Endothelial cell of umbilical vein (primary cell): Measurements from ENCODE around the gene RPL13.

Source experiments
- CTCF ChIP-seq, 2 donors: IDR thresholded peaks; 1 replicate in 1 of 2; 2 replicates in 1 of 2; pipeline ENCODE4 v1.5.1; 2011; ENCODE audit warnings: low read length in 2 of 2, mild to moderate bottlenecking in 2 of 2, moderate library complexity in 2 of 2, control low read depth in 1 of 2, inconsistent platforms in 1 of 2, low read depth in 1 of 2; ENCODE audit not compliant: insufficient read depth in 1 of 2; ENCODE audit errors: extremely low read depth in 1 of 2
- EZH2 ChIP-seq: IDR thresholded peaks from 2 replicates; pipeline ENCODE4 v1.6.1; 2012; ENCODE audit warnings: borderline replicate concordance, low read depth, mild to moderate bottlenecking, moderate library complexity, low read length, inconsistent platforms; ENCODE audit not compliant: severe bottlenecking
- FOS ChIP-seq: IDR thresholded peaks from 2 replicates; pipeline ENCODE4 v1.6.1; 2011; ENCODE audit warnings: mild to moderate bottlenecking, low read length, moderate library complexity, borderline replicate concordance; ENCODE audit not compliant: insufficient read depth
- GATA2 ChIP-seq: IDR thresholded peaks from 2 replicates; pipeline ENCODE4 v1.7.0; 2011; ENCODE audit warnings: low read depth, mild to moderate bottlenecking, moderate library complexity, mixed read lengths, low read length; ENCODE audit not compliant: insufficient read length, insufficient read depth
- JUN ChIP-seq: IDR thresholded peaks from 2 replicates; pipeline ENCODE4 v1.6.1; 2011; ENCODE audit warnings: borderline replicate concordance, low read depth; ENCODE audit not compliant: insufficient read length, insufficient read depth
- MAX ChIP-seq: IDR thresholded peaks from 2 replicates; pipeline ENCODE4 v1.6.1; 2011; ENCODE audit not compliant: insufficient read depth, insufficient read length
- MYC ChIP-seq: IDR thresholded peaks from one replicate; pipeline ENCODE4 v1.6.1; 2011; ENCODE audit warnings: mild to moderate bottlenecking, low read depth, low read length
- POLR2A ChIP-seq: IDR thresholded peaks from 2 replicates; pipeline ENCODE4 v1.6.1; 2012; ENCODE audit warnings: low read depth, mild to moderate bottlenecking, control low read depth, low read length
- POLR2AphosphoS5 ChIP-seq: IDR thresholded peaks from 2 replicates; pipeline ENCODE4 v1.6.1; 2012; ENCODE audit warnings: low read depth, mild to moderate bottlenecking, control low read depth, low read length, moderate library complexity; ENCODE audit not compliant: insufficient read depth

GRCh38 chr16:89600427-89600826 lies 39.9 kb downstream of the RPL13 start:
- no peak for TF ChIP-seq CTCF (IDR thresholded peaks at IDR 0.05; ENCODE audit: extremely low read depth in 1 of 2, insufficient read depth in 1 of 2, low read depth in 1 of 2, low read length in 2 of 2)
- TF ChIP-seq POLR2A = no peak
- TF ChIP-seq POLR2AphosphoS5 = no peak
- no peak for TF ChIP-seq EZH2
- no peak for TF ChIP-seq MAX
- TF ChIP-seq JUN = no peak
- TF ChIP-seq FOS = no peak
- no peak for TF ChIP-seq GATA2
- no peak for TF ChIP-seq MYC
